ENCODE data around the gene IRF4.

Gene IRF4

DNA sequence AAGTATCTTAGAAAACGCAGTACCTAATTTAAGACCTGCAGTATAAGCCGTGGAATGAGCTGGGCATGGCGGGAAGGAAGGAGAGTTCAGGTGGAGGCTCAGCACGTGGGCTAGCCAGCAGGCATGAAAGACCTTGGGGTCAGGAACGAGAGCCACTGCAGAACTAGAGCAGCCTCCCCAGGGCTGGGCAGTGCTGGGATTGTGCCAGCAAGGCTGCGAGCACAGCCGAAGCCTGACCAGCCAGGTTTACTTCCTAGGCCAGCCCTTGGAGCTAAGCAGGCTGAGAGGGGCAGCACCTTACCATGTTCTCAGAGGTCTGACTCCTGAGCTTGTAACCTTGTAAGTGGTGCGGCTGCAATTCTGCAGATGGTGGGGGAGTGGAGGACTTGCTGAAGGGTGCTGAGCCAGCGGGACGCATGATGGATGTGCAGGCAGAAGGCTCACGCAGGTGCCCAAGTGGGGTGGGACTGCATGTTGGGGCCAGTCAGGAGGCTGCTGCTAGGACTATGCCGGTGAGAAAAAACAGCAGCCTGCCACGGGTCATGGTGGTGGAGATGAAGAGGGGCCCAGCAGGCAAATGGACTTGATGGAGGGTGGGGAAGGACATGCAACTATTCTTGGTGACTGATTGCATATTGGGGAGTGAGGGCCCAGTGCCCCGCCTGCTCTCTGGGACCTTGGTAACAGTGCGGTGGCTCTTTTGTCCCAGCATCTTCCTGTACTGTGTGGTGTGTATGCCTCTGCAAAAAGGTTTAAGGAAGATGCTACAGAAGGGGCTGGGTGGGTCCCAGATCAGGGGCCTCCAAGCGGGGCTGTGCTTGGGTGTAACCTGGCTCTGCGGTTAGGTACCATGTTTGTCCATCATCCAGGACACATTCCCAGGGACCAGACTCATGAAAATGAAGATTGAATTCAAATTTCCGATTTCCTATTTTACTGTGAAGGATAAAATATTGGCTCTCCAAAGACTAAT lies 37.6 kb upstream of the IRF4 start:
- DNase-seq, result no peak

- no peak for DNase-seq
Measured at GRCh38 chr6:354631-355280, 36.8 kb upstream of the IRF4 start.

- DNase-seq, result no peak
Measured at GRCh38 chr6:355373-356208, 36.0 kb upstream of the IRF4 start.

DNA sequence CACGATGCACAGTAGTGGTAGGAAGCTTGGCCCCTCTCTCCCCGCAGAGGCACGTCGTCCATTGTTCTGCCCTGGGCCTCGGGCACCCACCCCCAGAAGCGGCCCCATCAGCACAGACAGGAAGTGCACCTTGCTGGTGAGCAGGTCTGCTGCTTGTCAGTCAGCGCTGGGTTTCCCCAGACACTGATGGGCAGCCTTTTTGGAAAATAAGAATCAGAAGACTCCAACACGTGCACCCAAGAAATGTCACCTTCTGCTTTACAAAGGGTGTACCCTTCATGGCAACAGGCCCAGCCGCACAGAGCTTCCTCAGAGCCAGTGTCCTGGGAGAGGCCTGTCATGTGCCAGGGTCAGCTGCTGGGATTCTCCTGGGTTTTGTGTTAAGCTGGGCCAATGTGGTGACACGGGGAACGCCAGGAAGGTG lies 34.7 kb upstream of the IRF4 start:
- no peak for DNase-seq

- DNase-seq, result no peak
Measured at GRCh38 chr6:357261-357790, 34.2 kb upstream of the IRF4 start.

- no peak for DNase-seq
Measured at GRCh38 chr6:357791-358341, 33.7 kb upstream of the IRF4 start.

DNA sequence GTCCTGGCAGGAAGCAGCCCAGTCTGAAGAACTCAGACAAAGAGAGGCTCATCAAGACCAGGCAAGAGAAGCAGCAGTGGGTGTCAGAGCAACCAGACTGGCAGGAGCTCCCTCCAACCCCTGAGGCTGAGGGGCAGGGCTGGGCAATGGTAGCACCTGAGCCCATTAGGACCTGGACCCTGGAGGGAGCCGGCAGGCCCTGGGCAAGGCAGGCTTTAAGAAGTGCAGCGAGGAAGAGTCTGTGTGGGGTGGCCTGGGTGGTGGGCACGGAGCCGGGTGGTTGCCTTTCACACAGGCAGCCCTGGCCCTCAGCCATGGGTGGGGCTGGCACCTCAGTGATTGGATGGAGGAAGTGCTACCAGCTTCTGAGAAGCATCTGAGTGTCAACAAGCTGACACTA lies 33.1 kb upstream of the IRF4 start:
- DNase-seq, result no peak

GRCh38 chr6:358847-359246 lies 32.7 kb upstream of the IRF4 start:
- DNase-seq, result no peak

DNA sequence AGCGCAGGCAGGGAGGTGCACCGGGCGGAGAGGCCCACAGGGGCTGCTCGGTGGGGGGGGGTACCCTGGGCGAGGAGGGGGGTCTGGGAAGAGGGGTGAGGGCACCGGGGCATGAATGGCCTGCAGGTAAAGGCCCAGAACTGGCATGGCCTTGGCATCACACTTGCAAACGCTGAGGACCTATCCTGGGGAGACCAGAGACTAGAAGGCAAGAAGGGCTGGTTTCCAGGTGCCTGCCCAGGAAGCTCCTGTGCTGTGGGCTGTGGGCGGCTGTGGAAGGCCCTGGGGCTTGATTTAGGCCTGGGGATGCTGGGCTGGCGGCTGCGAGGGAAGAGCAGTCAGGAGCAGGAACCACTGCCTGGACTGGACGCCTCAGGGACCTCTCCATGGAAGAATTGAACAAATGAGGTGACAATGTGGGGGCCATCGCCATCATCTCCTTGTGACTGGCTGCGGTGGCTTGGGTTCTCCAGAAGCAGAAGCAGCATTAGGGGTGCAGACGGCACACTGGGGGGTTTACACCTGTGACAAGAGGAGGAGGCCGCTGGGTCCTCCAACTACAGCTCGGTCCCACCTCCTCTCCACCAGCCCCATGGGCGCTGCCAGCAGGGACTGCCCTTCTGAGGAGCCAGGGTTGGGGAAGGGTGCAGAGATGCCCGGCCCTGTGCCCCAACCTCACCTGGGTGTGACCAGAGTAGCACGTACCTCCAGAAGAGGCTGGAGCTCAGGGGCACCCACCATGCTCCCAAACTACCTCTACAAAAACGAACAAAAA lies 32.1 kb upstream of the IRF4 start:
- no peak for DNase-seq

DNA sequence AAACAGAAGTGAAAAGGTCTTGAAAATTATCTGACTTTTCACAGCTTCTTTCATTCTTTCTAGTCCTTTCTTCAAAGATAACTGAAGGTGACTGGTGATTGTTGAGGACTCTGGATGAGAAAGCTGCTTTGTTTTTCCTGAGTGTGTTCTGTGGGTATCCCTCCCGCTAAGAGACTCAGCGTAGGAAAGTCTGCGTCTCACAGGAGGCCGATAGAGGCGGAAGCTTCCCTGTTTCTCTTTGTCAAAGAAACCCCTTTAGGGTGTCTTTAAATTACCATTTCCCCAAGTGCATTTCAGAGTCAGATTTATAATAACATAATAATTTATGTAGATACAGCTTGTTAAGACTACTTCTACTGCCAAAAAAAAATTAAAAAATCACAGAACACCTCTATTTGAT lies 31.2 kb upstream of the IRF4 start:
- DNase-seq, result no peak

DNA sequence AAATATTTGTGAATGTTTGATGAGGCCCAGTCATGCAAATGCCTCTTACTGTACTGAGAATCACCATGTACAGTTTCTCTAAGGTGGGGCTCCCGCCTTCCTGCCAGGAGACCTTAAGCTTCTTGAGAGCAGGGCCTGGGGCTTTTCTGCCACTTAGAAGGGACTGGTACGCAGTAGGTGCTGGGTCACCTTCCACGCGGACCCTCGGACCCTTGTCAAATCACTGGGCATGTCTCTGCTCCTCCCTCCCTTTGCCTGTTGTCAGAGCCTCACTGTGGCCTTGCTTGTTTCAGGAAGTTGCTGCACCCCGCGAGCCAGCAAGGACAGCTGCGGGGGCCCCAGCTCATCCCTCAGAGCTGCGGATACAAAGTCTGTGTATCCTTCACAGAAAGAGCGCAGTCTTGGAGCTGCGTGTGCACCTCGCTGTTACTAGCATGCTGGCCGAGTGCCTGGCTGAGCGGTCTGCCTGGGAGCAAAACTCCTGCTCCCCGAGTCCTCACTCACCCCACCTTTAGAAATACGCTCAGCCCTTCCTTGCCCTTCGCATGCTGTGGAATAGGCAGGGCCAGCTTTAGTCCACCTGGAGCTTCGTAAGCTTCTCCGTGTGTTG lies 30.7 kb upstream of the IRF4 start:
- no peak for DNase-seq

- no peak for DNase-seq
Measured at GRCh38 chr6:361411-362132, 30.0 kb upstream of the IRF4 start.

DNA sequence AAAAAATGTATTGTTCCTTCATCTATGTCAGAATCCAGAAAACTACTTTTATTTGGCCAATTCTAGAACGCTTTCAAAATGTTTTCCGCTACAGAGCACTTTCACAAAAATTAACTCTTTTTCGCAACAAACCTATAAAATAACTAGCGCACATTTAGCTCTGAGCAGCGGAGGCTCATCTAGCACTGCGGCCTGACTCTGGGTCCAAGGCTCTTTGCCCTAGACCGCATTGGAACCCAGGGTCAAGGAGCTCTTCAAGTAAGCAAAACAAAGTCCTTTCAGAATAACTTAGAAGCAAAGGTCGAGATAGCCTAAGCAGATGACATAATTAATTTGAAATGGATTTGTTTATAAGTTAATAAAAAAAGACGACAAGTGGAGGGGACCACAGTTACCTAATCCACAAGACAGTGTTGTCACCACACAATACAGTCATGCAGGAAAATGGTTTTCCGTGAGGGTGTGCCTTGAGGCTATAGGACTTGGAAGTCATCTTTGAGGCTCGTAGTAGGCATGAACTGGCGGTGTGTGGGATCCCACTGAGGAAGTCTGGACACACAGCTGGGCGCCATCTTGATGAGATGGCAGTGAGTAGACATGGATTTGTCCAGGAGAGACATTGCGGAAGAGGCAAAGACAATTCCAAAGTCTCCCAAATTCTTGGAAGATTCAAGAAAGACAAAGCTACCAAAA lies 29.2 kb upstream of the IRF4 start:
- no peak for DNase-seq

DNA sequence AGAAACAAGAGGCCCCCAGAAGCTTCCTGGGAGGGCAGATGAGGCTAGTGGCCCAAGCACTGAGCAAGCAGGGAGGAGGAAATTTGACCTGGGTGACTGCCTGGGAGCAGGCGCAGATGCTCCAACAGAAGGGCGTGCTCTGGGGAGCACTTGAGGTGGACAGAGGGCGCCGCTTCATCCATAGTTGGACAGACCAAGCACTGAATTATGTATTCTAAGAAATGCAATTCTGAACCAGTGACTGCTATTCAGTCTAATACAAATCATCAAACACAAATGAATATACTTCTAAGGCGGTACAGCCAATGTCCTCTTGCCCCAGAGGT lies 28.7 kb upstream of the IRF4 start:
- DNase-seq, result no peak

DNA sequence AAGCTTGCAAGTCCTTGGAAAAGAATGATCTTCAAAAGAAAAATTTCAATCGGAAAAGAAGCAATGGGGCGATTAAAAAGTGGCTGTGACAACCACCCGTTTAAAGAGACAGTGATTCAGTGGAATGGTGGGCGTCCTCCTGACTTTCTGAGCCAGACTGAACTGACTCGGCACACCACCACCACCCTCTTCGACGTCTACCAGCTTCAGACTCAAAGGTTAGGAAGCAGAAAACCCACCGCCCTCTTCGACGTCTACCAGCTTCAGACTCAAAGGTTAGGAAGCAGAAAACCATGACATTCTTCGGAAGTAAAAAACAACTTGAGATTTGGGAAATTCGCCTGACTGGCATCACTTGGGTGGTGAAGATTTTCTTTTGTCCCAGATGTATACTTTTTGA lies 28.3 kb upstream of the IRF4 start:
- DNase-seq, result no peak

GRCh38 chr6:363909-364308 lies 27.6 kb upstream of the IRF4 start:
- no peak for DNase-seq

DNA sequence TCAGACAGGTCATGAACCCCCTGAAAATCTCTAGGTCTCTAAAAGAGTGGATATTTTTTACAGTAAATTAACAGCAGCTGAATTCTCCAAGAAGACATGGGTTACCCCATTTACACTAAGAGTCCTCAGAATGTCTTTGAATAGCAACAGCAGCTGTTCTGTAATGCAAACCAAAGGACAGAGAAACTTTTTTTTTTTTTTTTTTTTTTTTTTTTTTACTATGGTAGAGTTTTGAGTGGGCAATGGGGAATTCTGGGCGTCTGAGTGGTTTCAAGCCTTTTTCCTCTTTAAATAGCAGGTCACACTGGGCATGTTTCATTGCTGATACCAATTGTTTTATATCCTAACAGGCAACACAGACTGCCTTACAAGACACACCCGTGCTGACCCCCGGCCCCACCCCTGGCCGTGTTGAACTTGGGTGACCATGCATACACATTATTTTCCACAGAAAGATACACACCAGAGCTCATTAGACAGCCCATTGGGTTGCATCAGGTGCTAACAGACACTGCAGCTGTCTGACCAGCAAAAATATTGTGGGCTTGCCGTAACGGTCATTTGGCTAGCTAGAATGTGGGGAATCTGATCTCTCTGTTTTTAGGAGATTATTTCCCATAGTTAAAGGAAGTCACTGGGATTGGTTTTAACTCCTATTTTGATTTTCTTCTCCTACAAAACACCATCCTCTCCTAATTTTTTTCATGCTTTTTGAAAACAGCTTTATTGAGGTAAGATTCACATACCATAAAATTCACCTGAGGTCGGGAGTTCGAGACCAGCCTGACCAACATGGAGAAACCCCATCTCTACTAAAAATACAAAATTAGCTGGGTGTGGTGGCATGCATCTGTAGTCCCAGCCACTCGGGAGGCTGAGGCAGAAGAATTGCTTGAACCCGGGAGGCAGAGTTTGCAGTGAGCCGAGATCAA lies 26.7 kb upstream of the IRF4 start:
- DNase-seq, result no peak

GRCh38 chr6:365835-366234 lies 25.7 kb upstream of the IRF4 start:
- no peak for DNase-seq
